ENCODE measurements around the gene KCNJ5.
"Not testable (repeated sequence)": the region's sequence is repeated elsewhere in the genome, so short reads cannot be mapped to it uniquely, and the experiment has no call there.

KCNJ5 gene

DNA sequence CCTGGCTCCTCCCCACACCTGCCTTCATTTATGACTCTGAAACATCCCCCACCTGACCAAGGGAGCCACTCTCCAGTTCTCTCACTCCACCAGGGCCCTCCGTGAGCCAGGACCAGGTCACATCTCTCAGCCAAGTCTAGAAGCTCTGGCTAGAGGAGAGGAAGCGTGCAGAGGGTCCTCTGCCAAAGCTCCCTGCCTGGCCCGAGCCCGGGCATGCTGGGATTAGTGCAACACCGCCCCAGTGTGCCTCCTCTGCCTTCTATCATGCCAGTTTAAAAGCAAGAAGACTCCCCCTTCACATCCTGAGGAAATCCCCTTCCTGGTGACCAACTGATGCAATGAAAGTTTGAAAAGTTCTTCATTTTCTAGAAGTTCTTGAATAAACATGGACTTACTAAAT lies 28.1 kb downstream of the KCNJ5 start:
- Mint-ChIP-seq H3K4me1 (peaks cover 13% of the 10 kb centered on the region), H3K4me3 (no peak overlapping the region), H3K27me3 (ENCODE audit: low read depth) (peaks cover 23% of the 10 kb centered on the region), H3K27ac (no peak overlapping the region), H3K9me3 (no peaks in the 10 kb centered on the region), H3K36me3 (ENCODE audit: low read depth) (no peaks in the 10 kb centered on the region)
- TF ChIP-seq, protein P1, sequence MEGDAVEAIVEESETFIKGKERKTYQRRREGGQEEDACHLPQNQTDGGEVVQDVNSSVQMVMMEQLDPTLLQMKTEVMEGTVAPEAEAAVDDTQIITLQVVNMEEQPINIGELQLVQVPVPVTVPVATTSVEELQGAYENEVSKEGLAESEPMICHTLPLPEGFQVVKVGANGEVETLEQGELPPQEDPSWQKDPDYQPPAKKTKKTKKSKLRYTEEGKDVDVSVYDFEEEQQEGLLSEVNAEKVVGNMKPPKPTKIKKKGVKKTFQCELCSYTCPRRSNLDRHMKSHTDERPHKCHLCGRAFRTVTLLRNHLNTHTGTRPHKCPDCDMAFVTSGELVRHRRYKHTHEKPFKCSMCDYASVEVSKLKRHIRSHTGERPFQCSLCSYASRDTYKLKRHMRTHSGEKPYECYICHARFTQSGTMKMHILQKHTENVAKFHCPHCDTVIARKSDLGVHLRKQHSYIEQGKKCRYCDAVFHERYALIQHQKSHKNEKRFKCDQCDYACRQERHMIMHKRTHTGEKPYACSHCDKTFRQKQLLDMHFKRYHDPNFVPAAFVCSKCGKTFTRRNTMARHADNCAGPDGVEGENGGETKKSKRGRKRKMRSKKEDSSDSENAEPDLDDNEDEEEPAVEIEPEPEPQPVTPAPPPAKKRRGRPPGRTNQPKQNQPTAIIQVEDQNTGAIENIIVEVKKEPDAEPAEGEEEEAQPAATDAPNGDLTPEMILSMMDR (IDR thresholded peaks at IDR 0.05; ENCODE audit: unreplicated experiment in 3 of 3): no peak

DNA sequence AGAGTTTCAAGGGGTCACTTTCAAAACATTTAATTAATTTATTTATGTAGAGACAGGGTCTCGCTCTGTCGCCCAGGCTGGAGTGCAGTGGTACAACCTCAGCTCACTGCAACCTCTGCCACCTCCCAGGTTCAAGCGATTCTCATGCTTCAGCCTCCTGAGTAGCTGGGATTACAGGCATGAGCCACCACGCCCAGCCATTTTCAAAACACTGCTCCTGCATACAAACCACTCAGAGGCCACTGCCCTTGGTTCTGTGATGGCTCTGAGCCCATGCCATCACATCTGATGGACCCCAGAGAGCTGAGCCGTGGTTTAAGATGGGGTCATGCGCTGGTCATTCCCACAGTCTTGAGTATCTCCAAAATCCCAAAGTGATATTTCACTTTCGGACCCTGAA lies 28.5 kb downstream of the KCNJ5 start:
- H3K4me3 Mint-ChIP-seq; H3K36me3 Mint-ChIP-seq (ENCODE audit: low read depth); H3K9me3 Mint-ChIP-seq; H3K27ac Mint-ChIP-seq: not testable (repeated sequence)
- Mint-ChIP-seq H3K4me1 (peaks cover 18% of the 10 kb centered on the region), H3K27me3 (ENCODE audit: low read depth) (peaks cover 24% of the 10 kb centered on the region)

DNA sequence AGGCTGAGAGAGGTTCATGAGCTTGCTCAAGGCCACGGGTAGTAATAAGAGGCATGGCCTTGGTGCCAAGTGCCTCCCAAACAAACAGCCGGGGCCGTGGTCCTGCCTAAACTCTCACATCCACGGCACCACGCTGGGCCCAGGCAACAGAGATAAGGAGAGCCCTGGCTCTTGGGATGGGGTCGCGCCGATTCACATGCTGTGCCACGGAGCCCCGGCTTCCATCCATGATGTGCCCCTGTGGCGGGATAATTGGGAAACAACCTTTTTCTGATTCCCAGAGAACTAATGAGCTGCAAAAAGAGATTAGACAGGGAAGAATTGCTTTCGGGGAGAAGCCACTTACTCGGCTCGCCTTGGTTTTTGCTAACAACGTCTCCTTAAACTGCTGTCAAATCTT lies 29.5 kb downstream of the KCNJ5 start:
- H3K4me1 Mint-ChIP-seq: peaks cover 22% of the 10 kb centered on the region
- H3K36me3 Mint-ChIP-seq (ENCODE audit: low read depth): no peaks in the 10 kb centered on the region
- TF ChIP-seq, protein P1 (IDR thresholded peaks at IDR 0.05; ENCODE audit: unreplicated experiment in 3 of 3): no peak
- H3K4me3 Mint-ChIP-seq: no peak overlapping the region
- H3K9me3 Mint-ChIP-seq: no peaks in the 10 kb centered on the region
- peaks cover 17% of the 10 kb centered on the region for H3K27me3 Mint-ChIP-seq (ENCODE audit: low read depth)
- no peak overlapping the region for H3K27ac Mint-ChIP-seq

DNA sequence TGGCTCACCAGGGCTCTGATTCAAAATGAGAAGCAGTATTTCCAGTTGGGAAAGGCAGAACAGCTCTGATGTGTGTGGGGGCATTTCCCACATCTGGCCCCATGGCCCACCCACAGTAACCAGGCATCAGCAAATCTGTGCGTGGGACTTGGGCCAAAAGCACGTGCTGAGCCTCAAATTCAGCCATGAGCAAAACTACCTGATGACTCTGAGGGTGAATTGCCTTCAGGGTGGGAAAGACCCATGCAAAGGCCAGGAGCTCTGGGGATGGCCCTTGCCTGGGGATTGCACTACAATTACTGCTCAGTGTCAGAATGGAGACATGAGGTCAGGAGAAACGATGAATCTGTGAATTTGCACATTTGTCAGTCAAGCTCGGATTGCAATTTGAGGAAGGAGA lies 30.6 kb downstream of the KCNJ5 start:
- Mint-ChIP-seq H3K4me1 (peaks cover 29% of the 10 kb centered on the region), H3K9me3 (no peaks in the 10 kb centered on the region)

DNA sequence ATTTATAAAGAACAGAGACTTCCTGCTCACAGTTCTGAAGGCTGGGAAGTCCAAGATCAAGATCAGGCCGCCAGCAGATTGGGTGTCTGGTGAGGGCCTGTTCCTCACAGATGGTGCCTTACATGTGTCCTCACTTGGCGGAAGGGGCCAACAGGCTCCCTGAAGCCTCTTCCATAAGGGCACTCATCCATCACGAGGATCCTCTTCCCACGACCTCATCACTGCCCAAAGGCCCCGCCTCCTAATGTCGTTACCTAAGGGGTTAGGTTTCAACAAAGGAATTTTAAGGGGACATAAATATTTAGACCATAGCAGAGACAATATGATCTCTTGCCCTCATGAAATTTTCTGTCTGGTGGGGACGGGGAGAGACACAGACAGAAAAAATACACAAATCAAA lies 32.9 kb downstream of the KCNJ5 start:
- Mint-ChIP-seq H3K9me3 (no peaks in the 10 kb centered on the region), H3K4me3 (no peak overlapping the region), H3K4me1 (peaks cover 46% of the 10 kb centered on the region), H3K27me3 (ENCODE audit: low read depth) (peaks cover 11% of the 10 kb centered on the region), H3K36me3 (ENCODE audit: low read depth) (no peaks in the 10 kb centered on the region), H3K27ac (peak overlapping the region; percentile 15 to 85 (median 63))
- TF ChIP-seq, protein P1 (IDR thresholded peaks at IDR 0.05; ENCODE audit: unreplicated experiment in 3 of 3): no peak

More for the DNA sequence above, 30.6 kb downstream of the KCNJ5 start:
- TF ChIP-seq, protein P1 (IDR thresholded peaks at IDR 0.05; ENCODE audit: unreplicated experiment in 3 of 3): no peak
- Mint-ChIP-seq H3K4me3 (no peak overlapping the region), H3K27ac (no peak overlapping the region), H3K27me3 (ENCODE audit: low read depth) (peaks cover 15% of the 10 kb centered on the region), H3K36me3 (ENCODE audit: low read depth) (no peaks in the 10 kb centered on the region)

DNA sequence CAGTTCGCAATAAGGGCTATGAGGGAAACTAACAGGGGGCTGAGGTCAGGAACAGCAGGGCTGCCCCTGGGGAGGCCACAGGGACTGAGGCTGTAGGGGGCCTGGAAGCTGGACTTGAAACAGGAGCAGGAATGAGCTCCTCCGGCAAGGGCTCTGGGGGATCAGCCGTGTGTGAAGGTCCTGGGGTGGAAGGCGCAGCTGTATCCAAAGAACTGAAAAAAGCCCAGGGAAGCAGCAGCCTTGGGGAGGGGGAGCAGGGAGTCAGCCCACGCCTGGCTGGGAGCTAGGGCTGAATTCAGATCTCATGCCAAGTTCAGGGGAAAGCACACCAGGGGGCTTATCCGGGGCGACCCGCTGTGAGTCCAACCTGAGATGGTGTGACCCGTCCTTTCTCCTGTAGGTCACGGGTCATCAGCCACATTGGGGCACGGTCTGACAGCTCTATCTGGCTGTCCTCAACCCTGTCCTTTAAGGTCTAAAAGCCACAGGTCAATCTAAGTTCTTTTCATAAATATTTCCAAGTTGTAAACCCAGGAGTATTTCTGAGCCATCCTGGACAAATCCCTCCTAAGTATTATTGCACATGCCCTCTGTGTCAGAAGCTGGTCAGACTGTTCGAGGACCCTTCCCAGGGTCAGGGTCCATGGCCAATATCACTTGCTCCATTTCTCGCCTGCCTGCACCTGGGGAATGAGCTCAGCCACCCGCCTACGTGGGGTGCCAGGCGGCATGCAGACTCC lies 33.5 kb downstream of the KCNJ5 start:
- Mint-ChIP-seq H3K27ac (peak overlapping the region; percentile 15 to 85 (median 78)), H3K27me3 (ENCODE audit: low read depth) (peaks cover 11% of the 10 kb centered on the region)

More for the DNA sequence above, 33.5 kb downstream of the KCNJ5 start:
- no peaks in the 10 kb centered on the region for H3K36me3 Mint-ChIP-seq (ENCODE audit: low read depth)
- no peak overlapping the region for H3K4me3 Mint-ChIP-seq
- H3K9me3 Mint-ChIP-seq: no peaks in the 10 kb centered on the region
- TF ChIP-seq, protein P1 (IDR thresholded peaks at IDR 0.05; ENCODE audit: unreplicated experiment in 3 of 3): no peak
- H3K4me1 Mint-ChIP-seq: peaks cover 52% of the 10 kb centered on the region
